Measurements from ENCODE around the gene ARIH2.
A peak's percentile ranks its signal among the peaks of the same experiment; 100 is the strongest.
"Not testable (repeated sequence)": the region's sequence is repeated elsewhere in the genome, so short reads cannot be mapped to it uniquely, and the experiment has no call there.

Gene ARIH2

DNA sequence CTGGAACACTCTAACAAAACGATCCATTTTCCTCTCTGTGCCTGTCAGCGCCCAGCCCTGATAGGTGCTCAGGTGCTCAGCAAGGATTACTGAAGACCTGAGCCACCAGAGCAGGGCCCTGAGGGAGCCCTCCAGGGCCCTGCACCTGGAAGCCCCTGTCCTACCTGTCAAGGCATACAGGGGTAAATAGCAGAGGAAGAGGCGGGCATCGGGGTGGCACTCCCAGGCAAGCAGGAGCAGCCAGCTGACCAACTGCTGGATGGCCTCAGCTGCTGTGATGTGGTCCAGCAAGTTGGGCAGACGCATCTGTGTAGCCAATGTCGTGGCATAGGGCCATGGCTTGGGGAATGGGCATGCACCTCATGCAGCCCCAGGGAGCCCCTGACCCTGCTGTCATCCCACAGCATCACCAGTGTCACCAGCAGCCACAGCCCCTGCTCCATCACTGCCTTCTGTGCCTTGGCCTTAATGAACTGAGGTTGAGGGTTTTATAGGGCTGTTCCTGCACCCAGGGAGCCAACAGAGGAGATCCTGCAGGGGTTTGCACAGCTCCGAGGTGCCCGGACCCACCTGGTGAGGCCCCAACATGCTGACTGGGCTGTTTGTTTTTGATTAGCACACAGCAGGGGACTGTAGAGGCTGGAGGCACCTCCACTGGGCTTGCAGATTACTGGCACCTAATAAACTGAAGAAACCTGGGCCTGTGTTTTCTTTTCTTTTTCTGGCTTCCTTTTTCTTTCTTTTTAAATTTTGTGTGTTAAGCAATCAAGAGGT is 80.6 kb downstream of the ARIH2 start:
- peaks cover 8 to 15% of the 10 kb centered on the region in 2 donors for H3K36me3 ChIP-seq (ENCODE audit: control insufficient read depth in 2 of 2, insufficient read depth in 2 of 2, low read length in 2 of 2)
- no peaks in the 10 kb centered on the region for H3K4me1 ChIP-seq (ENCODE audit: control insufficient read depth in 2 of 2, insufficient read depth in 2 of 2, low read length in 2 of 2)
- H3K27me3 ChIP-seq (ENCODE audit: control insufficient read depth in 2 of 2, insufficient read depth in 2 of 2, low read length in 2 of 2), result no peaks in the 10 kb centered on the region
- H3K4me3 ChIP-seq (ENCODE audit: low read length in 2 of 2), result no peak overlapping the region
- no peaks in the 10 kb centered on the region for H3K9me3 ChIP-seq (ENCODE audit: control insufficient read depth in 2 of 2, low read length in 2 of 2)
- no peak overlapping the region for H3K9ac ChIP-seq (ENCODE audit: low read depth in 1 of 2, low read length in 2 of 2)
- no peak overlapping the region for H3K27ac ChIP-seq (ENCODE audit: low read depth in 2 of 2, low read length in 2 of 2)

DNA sequence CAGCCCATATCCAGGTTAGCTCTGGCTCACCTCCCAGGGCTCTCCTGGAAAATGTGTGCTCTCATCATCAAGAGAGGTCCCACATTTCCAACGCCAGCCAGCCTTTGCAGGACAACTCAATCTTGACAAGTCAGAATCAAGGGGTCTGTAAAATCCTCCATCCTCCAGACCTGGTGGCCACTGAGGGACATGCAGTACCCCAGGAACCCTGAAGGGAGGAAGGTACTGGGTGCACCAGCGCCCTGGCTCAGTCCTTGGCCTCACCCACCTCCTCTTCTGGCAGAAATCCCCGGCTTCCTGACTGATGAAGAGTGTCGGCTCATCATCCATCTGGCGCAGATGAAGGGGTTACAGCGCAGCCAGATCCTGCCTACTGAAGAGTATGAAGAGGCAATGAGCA is 82.5 kb downstream of the ARIH2 start:
- Histone ChIP-seq H3K9ac (ENCODE audit: low read depth in 1 of 2, low read length in 2 of 2) (no peak overlapping the region), H3K27ac (ENCODE audit: low read depth in 2 of 2, low read length in 2 of 2) (no peak overlapping the region), H3K36me3 (ENCODE audit: control insufficient read depth in 2 of 2, insufficient read depth in 2 of 2, low read length in 2 of 2) (peaks cover 8 to 13% of the 10 kb centered on the region in 2 donors), H3K4me3 (ENCODE audit: low read length in 2 of 2) (no peak overlapping the region), H3K4me1 (ENCODE audit: control insufficient read depth in 2 of 2, insufficient read depth in 2 of 2, low read length in 2 of 2) (peaks cover 4 to 5% of the 10 kb centered on the region in 2 donors), H3K9me3 (ENCODE audit: control insufficient read depth in 2 of 2, low read length in 2 of 2) (no peaks in the 10 kb centered on the region), H3K27me3 (ENCODE audit: control insufficient read depth in 2 of 2, insufficient read depth in 2 of 2, low read length in 2 of 2) (no peaks in the 10 kb centered on the region)

DNA sequence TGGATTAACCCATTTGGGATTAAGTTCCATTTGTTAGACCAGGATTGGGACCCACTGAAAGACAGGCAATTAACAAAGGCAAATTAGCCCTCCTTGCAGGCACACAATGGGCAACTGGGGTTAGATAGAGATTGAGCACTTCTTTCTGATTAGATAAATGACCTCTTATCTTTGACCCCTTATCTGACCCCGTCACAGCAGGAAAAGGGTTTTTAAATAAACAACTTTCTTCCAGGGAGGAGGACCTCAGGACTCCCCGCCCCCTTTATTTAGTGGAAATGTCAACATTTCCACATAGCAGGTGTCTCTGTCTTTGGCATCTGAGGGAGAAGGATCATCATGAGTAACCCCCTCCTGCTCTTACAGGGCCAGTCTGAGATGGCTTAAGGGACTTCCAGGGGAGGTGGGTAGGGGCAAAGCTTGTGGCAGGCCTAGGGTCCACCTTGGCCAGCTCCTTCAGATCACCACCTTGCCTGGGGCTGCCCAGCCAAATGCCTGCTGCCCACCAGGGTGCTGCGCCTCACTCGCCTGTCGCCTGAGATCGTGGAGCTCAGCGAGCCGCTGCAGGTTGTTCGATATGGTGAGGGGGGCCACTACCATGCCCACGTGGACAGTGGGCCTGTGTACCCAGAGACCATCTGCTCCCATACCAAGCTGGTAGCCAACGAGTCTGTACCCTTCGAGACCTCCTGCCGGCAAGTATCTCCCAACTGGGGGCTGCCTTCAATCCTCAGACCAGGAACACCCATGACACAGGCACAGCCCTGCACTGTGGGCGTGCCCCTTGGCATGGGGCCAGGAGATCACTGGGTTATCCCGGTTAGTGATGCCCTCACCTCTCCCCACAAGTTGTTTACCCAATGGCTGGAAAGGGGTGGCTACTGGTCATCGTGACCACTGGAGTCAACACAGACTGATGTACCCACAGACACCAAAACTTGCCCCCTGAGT is 86.0 kb downstream of the ARIH2 start:
- Histone ChIP-seq H3K4me3 (ENCODE audit: low read length in 2 of 2) (no peak overlapping the region), H3K27ac (ENCODE audit: low read depth in 2 of 2, low read length in 2 of 2) (no peak overlapping the region), H3K9me3 (ENCODE audit: control insufficient read depth in 2 of 2, low read length in 2 of 2) (no peaks in the 10 kb centered on the region), H3K36me3 (ENCODE audit: control insufficient read depth in 2 of 2, insufficient read depth in 2 of 2, low read length in 2 of 2) (peaks cover 0 to 3% of the 10 kb centered on the region in 2 donors), H3K4me1 (ENCODE audit: control insufficient read depth in 2 of 2, insufficient read depth in 2 of 2, low read length in 2 of 2) (peaks cover 16 to 18% of the 10 kb centered on the region in 2 donors), H3K9ac (ENCODE audit: low read depth in 1 of 2, low read length in 2 of 2) (no peak overlapping the region), H3K27me3 (ENCODE audit: control insufficient read depth in 2 of 2, insufficient read depth in 2 of 2, low read length in 2 of 2) (no peaks in the 10 kb centered on the region)

DNA sequence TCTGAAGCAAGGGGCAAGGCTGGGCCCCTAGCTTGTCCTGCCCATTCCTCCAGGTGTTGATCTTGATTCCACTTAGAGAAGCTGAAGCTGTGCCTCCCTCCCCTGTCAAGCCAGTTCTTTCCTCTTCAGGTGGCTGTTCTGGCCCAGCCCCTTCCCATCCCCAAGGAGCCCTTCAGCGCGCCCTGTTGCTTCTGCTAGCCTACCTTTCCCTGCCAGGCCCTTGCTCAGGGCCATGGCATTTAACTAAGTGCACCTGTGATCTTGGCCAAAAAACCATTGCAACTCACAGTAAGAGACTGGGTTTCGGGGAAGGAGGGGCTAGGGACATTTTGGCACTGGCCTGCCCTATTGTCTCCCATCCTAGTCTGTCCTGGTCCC is 86.7 kb downstream of the ARIH2 start:
- Histone ChIP-seq H3K9ac (ENCODE audit: low read depth in 1 of 2, low read length in 2 of 2) (no peak overlapping the region), H3K4me1 (ENCODE audit: control insufficient read depth in 2 of 2, insufficient read depth in 2 of 2, low read length in 2 of 2) (peaks cover 16 to 18% of the 10 kb centered on the region in 2 donors), H3K36me3 (ENCODE audit: control insufficient read depth in 2 of 2, insufficient read depth in 2 of 2, low read length in 2 of 2) (peaks cover 0 to 3% of the 10 kb centered on the region in 2 donors), H3K27me3 (ENCODE audit: control insufficient read depth in 2 of 2, insufficient read depth in 2 of 2, low read length in 2 of 2) (no peaks in the 10 kb centered on the region), H3K9me3 (ENCODE audit: control insufficient read depth in 2 of 2, low read length in 2 of 2) (no peaks in the 10 kb centered on the region), H3K4me3 (ENCODE audit: low read length in 2 of 2) (no peak overlapping the region), H3K27ac (ENCODE audit: low read depth in 2 of 2, low read length in 2 of 2) (no peak overlapping the region)

DNA sequence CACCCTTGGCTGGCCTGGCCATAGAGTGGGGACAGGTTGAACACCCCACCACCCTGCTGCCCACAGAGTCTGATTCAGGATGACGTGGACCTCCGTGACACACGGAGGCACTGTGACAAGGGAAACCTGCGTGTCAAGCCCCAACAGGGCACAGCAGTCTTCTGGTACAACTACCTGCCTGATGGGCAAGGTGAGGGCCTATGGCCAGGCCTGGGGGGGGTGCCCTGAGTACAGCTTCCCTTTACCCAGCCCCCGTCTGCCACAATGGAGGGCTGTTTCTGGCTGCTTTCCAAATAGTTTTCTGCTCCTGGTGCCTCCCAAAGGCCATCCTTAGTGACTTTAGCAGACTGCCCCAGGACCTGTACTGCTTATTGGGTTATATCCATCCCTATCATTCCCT is 87.4 kb downstream of the ARIH2 start:
- Histone ChIP-seq H3K9me3 (ENCODE audit: control insufficient read depth in 2 of 2, low read length in 2 of 2) (no peaks in the 10 kb centered on the region), H3K4me3 (ENCODE audit: low read length in 2 of 2) (peak overlapping the region; percentile 87 to 94), H3K4me1 (ENCODE audit: control insufficient read depth in 2 of 2, insufficient read depth in 2 of 2, low read length in 2 of 2) (peaks cover 16 to 18% of the 10 kb centered on the region in 2 donors), H3K9ac (ENCODE audit: low read depth in 1 of 2, low read length in 2 of 2) (peak overlapping the region; percentile 86 to 91), H3K36me3 (ENCODE audit: control insufficient read depth in 2 of 2, insufficient read depth in 2 of 2, low read length in 2 of 2) (peaks cover 0 to 3% of the 10 kb centered on the region in 2 donors), H3K27me3 (ENCODE audit: control insufficient read depth in 2 of 2, insufficient read depth in 2 of 2, low read length in 2 of 2) (no peaks in the 10 kb centered on the region), H3K27ac (ENCODE audit: low read depth in 2 of 2, low read length in 2 of 2) (peak overlapping the region in 1 of 2 donors; percentile 99)

DNA sequence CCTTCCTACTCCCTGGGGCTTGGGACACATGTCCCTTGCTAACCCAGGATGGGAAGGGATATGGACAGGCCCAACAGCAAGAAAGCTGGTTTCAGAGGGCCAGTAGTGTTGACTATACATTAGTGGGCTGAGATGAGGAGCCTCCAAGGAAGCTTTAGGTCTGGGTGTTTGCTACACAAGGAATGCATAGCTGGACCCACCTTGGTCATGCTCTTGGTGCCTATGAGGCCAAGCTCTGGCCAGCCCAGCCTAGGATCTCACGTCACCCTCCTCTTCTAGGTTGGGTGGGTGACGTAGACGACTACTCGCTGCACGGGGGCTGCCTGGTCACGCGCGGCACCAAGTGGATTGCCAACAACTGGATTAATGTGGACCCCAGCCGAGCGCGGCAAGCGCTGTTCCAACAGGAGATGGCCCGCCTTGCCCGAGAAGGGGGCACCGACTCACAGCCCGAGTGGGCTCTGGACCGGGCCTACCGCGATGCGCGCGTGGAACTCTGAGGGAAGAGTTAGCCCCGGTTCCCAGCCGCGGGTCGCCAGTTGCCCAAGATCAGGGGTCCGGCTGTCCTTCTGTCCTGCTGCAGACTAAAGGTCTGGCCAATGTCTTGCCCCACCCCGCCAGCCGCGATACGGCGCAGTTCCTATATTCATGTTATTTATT is 87.9 kb downstream of the ARIH2 start:
- peaks cover 16 to 18% of the 10 kb centered on the region in 2 donors for H3K4me1 ChIP-seq (ENCODE audit: control insufficient read depth in 2 of 2, insufficient read depth in 2 of 2, low read length in 2 of 2)
- H3K27ac ChIP-seq (ENCODE audit: low read depth in 2 of 2, low read length in 2 of 2), result peak overlapping the region; percentile 97 to 99
- H3K27me3 ChIP-seq (ENCODE audit: control insufficient read depth in 2 of 2, insufficient read depth in 2 of 2, low read length in 2 of 2), result no peaks in the 10 kb centered on the region
- peak overlapping the region; percentile 86 to 91 for H3K9ac ChIP-seq (ENCODE audit: low read depth in 1 of 2, low read length in 2 of 2)
- peak overlapping the region; percentile 87 to 94 for H3K4me3 ChIP-seq (ENCODE audit: low read length in 2 of 2)
- peaks cover 0 to 6% of the 10 kb centered on the region in 2 donors for H3K36me3 ChIP-seq (ENCODE audit: control insufficient read depth in 2 of 2, insufficient read depth in 2 of 2, low read length in 2 of 2)
- H3K9me3 ChIP-seq (ENCODE audit: control insufficient read depth in 2 of 2, low read length in 2 of 2), result no peaks in the 10 kb centered on the region

DNA sequence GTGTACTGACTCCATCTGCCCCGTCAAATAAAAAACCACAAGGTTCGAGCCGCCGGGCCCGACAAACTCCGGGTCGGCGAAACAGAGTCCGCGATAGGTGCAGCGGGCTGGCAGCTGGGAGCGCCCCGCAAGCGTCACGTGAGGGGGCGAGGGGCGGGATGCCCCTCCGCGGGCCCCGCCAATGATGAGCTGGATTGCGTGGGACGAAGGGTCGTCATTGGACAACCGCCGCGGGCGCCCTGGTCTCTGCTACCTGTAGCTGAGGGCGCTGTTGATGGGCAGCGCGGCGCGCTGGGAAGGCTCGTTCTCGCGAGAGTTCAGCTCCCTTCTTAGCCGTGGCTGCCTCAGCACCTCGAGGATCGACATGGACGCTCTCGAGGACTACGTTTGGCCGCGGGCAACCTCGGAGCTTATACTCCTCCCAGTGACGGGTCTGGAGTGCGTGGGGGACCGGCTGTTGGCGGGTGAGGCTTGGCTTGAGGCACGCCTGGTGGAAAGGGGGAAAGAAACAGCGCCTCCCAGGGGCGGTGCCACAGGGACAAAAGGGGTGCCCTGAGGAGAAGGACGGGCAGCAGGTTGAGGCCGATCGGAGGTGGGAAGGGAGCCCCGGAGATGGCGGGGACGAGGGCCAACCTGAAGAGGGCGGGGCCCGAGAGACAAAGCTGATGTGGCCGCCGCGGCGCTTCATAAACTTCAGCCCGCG is 88.6 kb downstream of the ARIH2 start, which contains the start of gene WDR6:
Gene WDR6, plus strand, starts transcription at position 324 of the 703 bp plus-strand sequence. Its CDS starts 41 bp downstream, at position 365.
- H3K9me3 ChIP-seq (ENCODE audit: control insufficient read depth in 2 of 2, low read length in 2 of 2), result no peaks in the 10 kb centered on the region
- H3K9ac ChIP-seq (ENCODE audit: low read depth in 1 of 2, low read length in 2 of 2), result peak within 1 kb of the TSS; percentile 91 to 97
- no peaks in the 10 kb centered on the region for H3K27me3 ChIP-seq (ENCODE audit: control insufficient read depth in 2 of 2, insufficient read depth in 2 of 2, low read length in 2 of 2)
- peak within 1 kb of the TSS; percentile 97 to 99 for H3K27ac ChIP-seq (ENCODE audit: low read depth in 2 of 2, low read length in 2 of 2)
- peak within 1 kb of the TSS; percentile 87 to 94 for H3K4me3 ChIP-seq (ENCODE audit: low read length in 2 of 2)
- peaks cover 4 to 12% of the 10 kb centered on the region in 2 donors for H3K36me3 ChIP-seq (ENCODE audit: control insufficient read depth in 2 of 2, insufficient read depth in 2 of 2, low read length in 2 of 2)
- peaks cover 16 to 18% of the 10 kb centered on the region in 2 donors for H3K4me1 ChIP-seq (ENCODE audit: control insufficient read depth in 2 of 2, insufficient read depth in 2 of 2, low read length in 2 of 2)

DNA sequence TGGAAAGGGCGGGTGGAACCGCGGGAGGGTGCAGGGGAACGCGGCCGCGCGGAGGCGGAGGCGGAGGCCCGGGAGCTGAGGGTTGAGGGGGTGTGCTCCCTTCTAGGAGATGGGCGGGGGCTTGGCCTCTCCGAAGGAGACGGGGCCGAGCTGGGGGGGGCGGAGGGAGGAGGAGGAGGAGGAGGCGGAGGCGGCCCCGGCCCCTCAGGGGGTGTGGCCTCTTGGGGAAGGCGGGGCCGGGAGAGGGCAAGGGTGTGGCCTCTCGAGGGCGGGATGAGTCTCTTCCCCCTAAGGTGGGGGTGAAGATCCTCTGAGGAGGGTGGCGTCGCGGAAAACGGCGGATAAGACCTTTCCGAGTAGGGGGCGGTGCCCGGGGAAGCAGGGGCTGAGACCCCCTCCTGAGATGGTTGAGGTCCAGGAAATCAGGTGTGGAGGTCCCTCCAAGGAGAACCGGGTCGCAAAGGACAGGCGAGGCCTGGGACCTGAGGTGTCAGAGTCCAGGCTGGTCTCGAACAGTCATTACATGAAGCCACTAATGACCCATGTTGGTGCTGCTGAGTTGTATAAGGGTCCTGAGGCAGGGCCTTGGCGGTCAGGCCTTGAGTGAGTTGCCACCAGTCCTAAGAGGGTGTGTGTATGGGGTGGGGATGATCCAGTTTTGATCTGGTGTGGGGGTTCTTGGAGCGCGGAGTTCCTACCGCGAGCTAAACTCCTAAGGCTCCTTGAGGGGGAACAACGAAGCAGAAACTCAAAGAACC is 89.3 kb downstream of the ARIH2 start:
- Histone ChIP-seq H3K4me1 (ENCODE audit: control insufficient read depth in 2 of 2, insufficient read depth in 2 of 2, low read length in 2 of 2) (peaks cover 16 to 18% of the 10 kb centered on the region in 2 donors), H3K27me3 (ENCODE audit: control insufficient read depth in 2 of 2, insufficient read depth in 2 of 2, low read length in 2 of 2) (no peaks in the 10 kb centered on the region), H3K36me3 (ENCODE audit: control insufficient read depth in 2 of 2, insufficient read depth in 2 of 2, low read length in 2 of 2) (peaks cover 11 to 19% of the 10 kb centered on the region in 2 donors), H3K9ac (ENCODE audit: low read depth in 1 of 2, low read length in 2 of 2) (peak overlapping the region; percentile 91 to 97), H3K9me3 (ENCODE audit: control insufficient read depth in 2 of 2, low read length in 2 of 2) (no peaks in the 10 kb centered on the region), H3K4me3 (ENCODE audit: low read length in 2 of 2) (peak overlapping the region; percentile 87 to 94), H3K27ac (ENCODE audit: low read depth in 2 of 2, low read length in 2 of 2) (peak overlapping the region; percentile 97 to 99)

DNA sequence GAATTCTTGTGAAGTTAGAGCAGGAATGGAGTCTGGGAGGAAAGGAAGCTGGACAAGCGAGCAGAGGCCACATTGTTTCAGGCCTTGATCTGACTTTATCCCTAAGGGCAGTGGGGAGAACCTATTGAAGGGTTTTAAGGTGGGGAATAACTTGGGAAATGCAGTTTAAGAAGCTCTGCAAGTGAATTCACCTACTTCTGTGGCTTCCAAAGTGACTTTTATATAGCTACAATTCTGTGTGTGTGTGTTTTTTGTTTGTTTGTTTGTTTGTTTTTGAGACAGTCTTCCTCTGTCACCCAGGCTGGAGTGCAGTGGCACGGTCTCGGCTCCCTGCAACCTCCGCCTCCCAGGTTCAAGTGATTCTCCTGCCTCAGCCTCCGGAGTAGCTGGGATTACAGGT is 90.0 kb downstream of the ARIH2 start:
- Histone ChIP-seq H3K4me1 (ENCODE audit: control insufficient read depth in 2 of 2, insufficient read depth in 2 of 2, low read length in 2 of 2) (peaks cover 16 to 21% of the 10 kb centered on the region in 2 donors), H3K4me3 (ENCODE audit: low read length in 2 of 2) (peak overlapping the region in 1 of 2 donors; percentile 87), H3K27ac (ENCODE audit: low read depth in 2 of 2, low read length in 2 of 2) (peak overlapping the region in 1 of 2 donors; percentile 97)

More for the DNA sequence above, 90.0 kb downstream of the ARIH2 start:
- H3K27me3 ChIP-seq (ENCODE audit: control insufficient read depth in 2 of 2, insufficient read depth in 2 of 2, low read length in 2 of 2); H3K9me3 ChIP-seq (ENCODE audit: control insufficient read depth in 2 of 2, low read length in 2 of 2); H3K9ac ChIP-seq (ENCODE audit: low read depth in 1 of 2, low read length in 2 of 2): not testable (repeated sequence)
- peaks cover 17 to 23% of the 10 kb centered on the region in 2 donors for H3K36me3 ChIP-seq (ENCODE audit: control insufficient read depth in 2 of 2, insufficient read depth in 2 of 2, low read length in 2 of 2)
